Breast epithelium (tissue), 3 donors: ENCODE measurements around the gene C1orf56.

Source experiments
- CTCF ChIP-seq, 3 donors: fragments of 450-650 bp; IDR thresholded peaks; one replicate each; pipeline ENCODE4 v1.5.1; 2016 to 2017; ENCODE audit warnings: antibody characterized with exemption in 3 of 3, mild to moderate bottlenecking in 3 of 3, moderate library complexity in 3 of 3
- POLR2A ChIP-seq: fragments of 450-650 bp; IDR thresholded peaks from one replicate; pipeline ENCODE4 v1.6.1; 2016; ENCODE audit warnings: antibody characterized with exemption, mild to moderate bottlenecking, moderate library complexity

GRCh38 chr1:151058692-151059091, 11.1 kb downstream of the C1orf56 start:
- no peak for TF ChIP-seq CTCF (IDR thresholded peaks at IDR 0.05)
- TF ChIP-seq POLR2A, result no peak
